Measurements from ENCODE around the gene TMEM225B. TPM values are rescaled to one million over a fixed set of nuclear protein-coding genes. Genes with fewer than 3 reads are reported as not detected.
"Not testable (repeated sequence)": the region's sequence is repeated elsewhere in the genome, so short reads cannot be mapped to it uniquely, and the experiment has no call there.

The TMEM225B gene
- total RNA-seq, 1 donor from 2014 or later: 0.52 TPM

- Histone ChIP-seq H3K9ac (ENCODE audit: low read depth in 1 of 3, low read length in 3 of 3) (no peak overlapping the region), H3K9me3 (ENCODE audit: control insufficient read depth in 3 of 3, low read length in 3 of 3) (no peaks in the 10 kb centered on the region), H3K4me1 (ENCODE audit: control insufficient read depth in 3 of 3, insufficient read depth in 3 of 3, low read length in 3 of 3) (no peaks in the 10 kb centered on the region), H3K27ac (ENCODE audit: low read depth, low read length) (no peak overlapping the region), H3K27me3 (ENCODE audit: control insufficient read depth in 3 of 3, insufficient read depth in 3 of 3, low read length in 3 of 3) (no peaks in the 10 kb centered on the region), H3K36me3 (ENCODE audit: control insufficient read depth in 3 of 3, insufficient read depth in 3 of 3, low read length in 3 of 3) (peaks cover 0 to 2% (median 2%) of the 10 kb centered on the region in 3 donors), H3K4me3 (ENCODE audit: low read length in 3 of 3) (no peak overlapping the region)
Measured at GRCh38 chr7:99651290-99651689, 53.2 kb downstream of the TMEM225B start.

- Histone ChIP-seq H3K4me1 (ENCODE audit: control insufficient read depth in 3 of 3, insufficient read depth in 3 of 3, low read length in 3 of 3) (no peaks in the 10 kb centered on the region), H3K27me3 (ENCODE audit: control insufficient read depth in 3 of 3, insufficient read depth in 3 of 3, low read length in 3 of 3) (no peaks in the 10 kb centered on the region), H3K27ac (ENCODE audit: low read depth, low read length) (no peak overlapping the region), H3K9ac (ENCODE audit: low read depth in 1 of 3, low read length in 3 of 3) (no peak overlapping the region), H3K9me3 (ENCODE audit: control insufficient read depth in 3 of 3, low read length in 3 of 3) (no peaks in the 10 kb centered on the region), H3K36me3 (ENCODE audit: control insufficient read depth in 3 of 3, insufficient read depth in 3 of 3, low read length in 3 of 3) (no peaks in the 10 kb centered on the region), H3K4me3 (ENCODE audit: low read length in 3 of 3) (no peak overlapping the region)
Measured at GRCh38 chr7:99652671-99653070, 54.6 kb downstream of the TMEM225B start.

GRCh38 chr7:99653269-99653668 is 55.2 kb downstream of the TMEM225B start:
- not testable (repeated sequence) for H3K27ac ChIP-seq (ENCODE audit: low read depth, low read length); H3K36me3 ChIP-seq (ENCODE audit: control insufficient read depth in 3 of 3, insufficient read depth in 3 of 3, low read length in 3 of 3); H3K4me3 ChIP-seq (ENCODE audit: low read length in 3 of 3); H3K27me3 ChIP-seq (ENCODE audit: control insufficient read depth in 3 of 3, insufficient read depth in 3 of 3, low read length in 3 of 3); H3K4me1 ChIP-seq (ENCODE audit: control insufficient read depth in 3 of 3, insufficient read depth in 3 of 3, low read length in 3 of 3); H3K9me3 ChIP-seq (ENCODE audit: control insufficient read depth in 3 of 3, low read length in 3 of 3); H3K9ac ChIP-seq (ENCODE audit: low read depth in 1 of 3, low read length in 3 of 3)

- Histone ChIP-seq H3K27me3 (ENCODE audit: control insufficient read depth in 3 of 3, insufficient read depth in 3 of 3, low read length in 3 of 3) (no peaks in the 10 kb centered on the region), H3K27ac (ENCODE audit: low read depth, low read length) (no peak overlapping the region), H3K9ac (ENCODE audit: low read depth in 1 of 3, low read length in 3 of 3) (no peak overlapping the region), H3K9me3 (ENCODE audit: control insufficient read depth in 3 of 3, low read length in 3 of 3) (no peaks in the 10 kb centered on the region), H3K4me1 (ENCODE audit: control insufficient read depth in 3 of 3, insufficient read depth in 3 of 3, low read length in 3 of 3) (no peaks in the 10 kb centered on the region), H3K36me3 (ENCODE audit: control insufficient read depth in 3 of 3, insufficient read depth in 3 of 3, low read length in 3 of 3) (no peaks in the 10 kb centered on the region), H3K4me3 (ENCODE audit: low read length in 3 of 3) (no peak overlapping the region)
Measured at GRCh38 chr7:99653754-99654153, 55.7 kb downstream of the TMEM225B start.

- not testable (repeated sequence) for H3K4me3 ChIP-seq (ENCODE audit: low read length in 3 of 3); H3K36me3 ChIP-seq (ENCODE audit: control insufficient read depth in 3 of 3, insufficient read depth in 3 of 3, low read length in 3 of 3); H3K27ac ChIP-seq (ENCODE audit: low read depth, low read length); H3K27me3 ChIP-seq (ENCODE audit: control insufficient read depth in 3 of 3, insufficient read depth in 3 of 3, low read length in 3 of 3); H3K9ac ChIP-seq (ENCODE audit: low read depth in 1 of 3, low read length in 3 of 3); H3K9me3 ChIP-seq (ENCODE audit: control insufficient read depth in 3 of 3, low read length in 3 of 3); H3K4me1 ChIP-seq (ENCODE audit: control insufficient read depth in 3 of 3, insufficient read depth in 3 of 3, low read length in 3 of 3)
Measured at GRCh38 chr7:99654626-99655025, 56.6 kb downstream of the TMEM225B start.

- H3K4me3 ChIP-seq (ENCODE audit: low read length in 3 of 3); H3K36me3 ChIP-seq (ENCODE audit: control insufficient read depth in 3 of 3, insufficient read depth in 3 of 3, low read length in 3 of 3); H3K27ac ChIP-seq (ENCODE audit: low read depth, low read length); H3K4me1 ChIP-seq (ENCODE audit: control insufficient read depth in 3 of 3, insufficient read depth in 3 of 3, low read length in 3 of 3); H3K9ac ChIP-seq (ENCODE audit: low read depth in 1 of 3, low read length in 3 of 3); H3K27me3 ChIP-seq (ENCODE audit: control insufficient read depth in 3 of 3, insufficient read depth in 3 of 3, low read length in 3 of 3); H3K9me3 ChIP-seq (ENCODE audit: control insufficient read depth in 3 of 3, low read length in 3 of 3): not testable (repeated sequence)
Measured at GRCh38 chr7:99657879-99658278, 59.8 kb downstream of the TMEM225B start.

Other genes starting within 250 kb of the TMEM225B start
- 44.9 TPM for gene ARPC1B, start 223.5 kb upstream of the TMEM225B start, total RNA-seq
- 10.4 TPM for gene PDAP1, start 189.7 kb upstream of the TMEM225B start, total RNA-seq
- 44.4 TPM for gene BUD31, start 189.3 kb upstream of the TMEM225B start, total RNA-seq
- 5.7 TPM for gene PTCD1, start 159.5 kb upstream of the TMEM225B start, total RNA-seq
- 29.2 TPM for gene CPSF4, start 159.3 kb upstream of the TMEM225B start, total RNA-seq
- 667 TPM for gene ATP5MF, start 132.1 kb upstream of the TMEM225B start, total RNA-seq
- gene ZNF789, start 125.4 kb upstream of the TMEM225B start, total RNA-seq: 13.6 TPM
- gene ZNF394, start 98.0 kb upstream of the TMEM225B start, total RNA-seq: 39.7 TPM
- 8.9 TPM for gene ZKSCAN5, start 93.6 kb upstream of the TMEM225B start, total RNA-seq
- gene FAM200A, start 46.2 kb upstream of the TMEM225B start, total RNA-seq: 6.8 TPM
- gene ZNF655, start 39.6 kb upstream of the TMEM225B start, total RNA-seq: 31.3 TPM
- 11.0 TPM for gene ZSCAN25, start 18.7 kb downstream of the TMEM225B start, total RNA-seq
- gene CYP3A5, start 81.7 kb downstream of the TMEM225B start, total RNA-seq: 1.0 TPM
- gene CYP3A7, start 136.9 kb downstream of the TMEM225B start, total RNA-seq: 0.52 TPM
- not detected for gene CYP3A4, start 185.9 kb downstream of the TMEM225B start, total RNA-seq
- not detected for gene CYP3A43, start 229.7 kb downstream of the TMEM225B start, total RNA-seq